ENCODE measurements around the gene ATP9A.
A peak's percentile ranks its signal among the peaks of the same experiment; 100 is the strongest.

ATP9A gene

DNA sequence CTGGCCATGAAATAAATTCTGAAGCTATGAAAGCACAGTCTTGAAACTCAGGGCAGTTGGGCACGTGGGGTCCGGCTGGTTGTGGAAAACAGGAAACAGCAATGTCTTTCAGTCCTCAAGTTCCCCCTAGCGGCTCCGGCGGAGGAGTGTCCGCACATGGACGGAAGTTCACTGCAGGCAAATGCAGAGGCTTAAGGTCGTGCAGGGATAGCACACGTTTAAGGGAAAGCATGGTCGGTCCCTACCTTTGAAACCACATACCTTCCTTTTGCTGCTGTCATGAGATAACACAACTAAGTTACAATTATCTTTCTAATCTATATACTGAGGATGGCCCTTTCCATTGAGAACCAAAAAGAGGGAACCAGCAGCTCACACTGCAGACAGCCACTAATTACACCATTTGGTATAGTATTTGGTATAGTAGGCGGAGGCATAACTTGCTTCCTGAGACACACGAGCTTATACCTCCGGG is 173.1 kb downstream of the ATP9A start:
- FAIRE-seq, result peak; percentile 72

DNA sequence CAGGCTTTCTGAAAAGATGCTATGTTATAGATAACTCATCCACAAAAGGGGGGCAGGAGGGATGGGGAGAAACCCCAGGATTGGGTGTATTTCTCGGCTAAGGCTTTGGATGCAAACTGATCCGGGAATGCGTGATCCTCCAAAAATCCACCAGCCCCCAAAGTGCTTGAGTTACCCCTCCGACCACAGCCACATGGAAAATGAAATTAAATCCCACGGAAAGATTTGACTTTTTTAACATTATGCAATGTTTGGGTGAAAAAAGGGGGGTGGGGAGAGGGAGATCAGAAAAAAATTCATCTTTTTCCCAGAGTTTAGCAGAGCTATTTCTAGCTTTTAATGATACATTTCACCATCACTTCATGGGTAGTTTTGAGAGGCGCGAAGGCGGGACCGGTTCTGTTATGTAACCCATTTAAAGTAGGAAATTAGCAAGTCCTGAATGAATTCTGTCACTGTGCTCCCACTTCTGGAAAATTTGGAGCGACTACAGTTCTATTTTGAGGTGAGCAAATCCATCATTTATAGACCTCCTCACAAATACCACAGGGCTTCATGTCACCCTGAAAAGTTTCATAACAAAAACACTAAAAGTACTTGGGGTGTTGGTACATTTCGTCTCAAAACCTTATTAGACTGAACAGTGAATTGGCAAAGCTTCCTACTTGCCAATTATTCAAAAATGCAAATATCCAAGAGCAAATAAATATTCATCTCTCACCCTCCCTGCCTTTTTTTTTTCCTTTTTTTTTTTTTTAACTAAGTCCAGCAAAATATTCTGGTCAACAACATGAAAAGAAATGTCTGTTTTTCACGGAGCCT is 173.7 kb downstream of the ATP9A start:
- no peak for FAIRE-seq

DNA sequence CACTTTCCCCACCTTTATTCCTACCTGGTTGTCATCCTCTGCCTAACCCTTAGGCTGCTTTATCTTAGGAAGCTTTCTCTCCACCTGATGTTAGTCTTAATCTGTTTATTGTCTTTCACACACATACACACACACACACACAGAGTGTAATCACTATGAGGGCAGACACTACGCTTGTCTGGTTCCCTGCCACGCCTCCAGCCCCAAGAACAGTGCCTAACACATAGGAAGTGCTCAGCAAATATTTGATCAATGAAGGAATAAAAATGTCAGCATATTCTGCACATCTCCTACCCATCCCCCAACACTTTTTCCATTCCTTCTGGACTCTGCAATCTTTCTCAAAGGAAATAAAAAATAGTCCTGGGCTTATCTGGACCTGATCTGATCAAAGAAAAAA is 174.6 kb downstream of the ATP9A start:
- no peak for FAIRE-seq

DNA sequence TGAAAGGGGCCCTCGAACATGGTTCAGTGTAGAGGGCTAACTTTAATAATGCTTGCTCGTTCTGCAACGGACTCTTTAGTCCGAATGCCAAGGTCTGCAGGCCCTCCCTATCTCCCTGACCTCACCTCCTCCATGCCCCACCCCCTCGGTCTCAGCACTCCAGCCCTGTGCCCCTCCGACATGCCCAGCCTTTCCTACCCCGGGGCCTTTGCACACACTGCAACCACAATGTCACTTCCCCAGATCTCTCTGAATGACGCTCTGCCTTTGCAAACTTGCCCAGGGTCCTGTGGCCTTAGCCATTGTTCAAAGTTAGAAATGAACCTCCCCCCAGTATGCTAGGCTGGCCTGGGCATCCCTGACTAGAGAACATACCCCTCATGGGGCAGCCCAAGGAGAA is 175.6 kb downstream of the ATP9A start:
- FAIRE-seq, result no peak

DNA sequence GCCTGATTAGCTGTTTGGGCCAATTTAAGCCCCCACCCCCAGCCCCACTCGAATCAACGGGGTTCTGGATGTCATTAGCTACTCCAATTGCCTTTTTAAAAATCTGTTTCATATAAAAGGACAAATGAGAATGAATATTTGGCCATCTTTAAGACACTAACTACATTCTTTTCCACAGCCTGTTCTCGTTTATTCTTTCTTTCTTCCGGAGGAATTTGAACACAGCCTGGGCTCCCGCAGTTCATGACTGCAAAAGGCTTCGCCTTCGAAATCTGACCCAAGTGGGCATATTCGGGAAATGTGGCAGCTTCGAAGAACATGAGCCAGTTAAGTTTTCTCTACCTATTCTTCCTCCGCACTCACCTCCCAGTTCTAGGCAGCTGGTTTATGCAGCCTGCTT is 176.3 kb downstream of the ATP9A start:
- no peak for FAIRE-seq

DNA sequence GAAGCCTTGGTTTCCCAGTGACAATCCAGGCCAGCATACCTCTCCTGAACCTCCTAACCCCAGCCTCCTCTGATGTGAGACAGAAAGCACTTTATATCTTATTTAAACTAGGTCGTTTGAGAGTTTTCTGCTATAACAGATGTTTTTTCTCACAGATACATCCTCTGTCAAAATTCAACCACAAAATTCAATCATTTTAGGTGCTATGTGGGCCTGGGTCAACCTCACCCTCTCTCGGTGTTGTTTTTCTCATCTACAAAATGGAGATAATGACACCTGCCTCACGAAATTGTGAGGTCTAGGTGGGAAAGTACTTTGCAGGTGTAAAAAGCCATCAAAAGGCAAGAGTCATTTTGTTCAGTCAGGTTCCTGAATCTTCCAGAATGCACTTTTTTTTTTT is 179.4 kb downstream of the ATP9A start:
- FAIRE-seq, result no peak

DNA sequence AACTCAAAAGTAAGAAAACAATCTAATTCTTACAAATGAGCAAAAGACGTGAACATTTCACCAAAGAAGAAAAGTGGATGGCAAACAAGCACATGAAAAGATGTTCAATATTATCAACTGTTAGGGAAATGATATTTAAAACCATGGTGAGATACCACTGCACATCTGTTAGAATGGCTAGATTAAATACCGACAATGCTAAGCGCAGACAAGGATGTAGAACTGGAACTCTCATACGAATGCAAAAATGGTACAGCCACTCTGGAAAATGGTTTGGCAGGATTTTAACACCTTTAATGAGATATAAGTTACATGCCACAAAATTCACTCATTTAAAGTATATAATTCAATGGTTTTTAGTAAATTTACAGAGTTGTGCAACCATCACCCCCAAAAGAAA is 181.0 kb downstream of the ATP9A start:
- no peak for FAIRE-seq

DNA sequence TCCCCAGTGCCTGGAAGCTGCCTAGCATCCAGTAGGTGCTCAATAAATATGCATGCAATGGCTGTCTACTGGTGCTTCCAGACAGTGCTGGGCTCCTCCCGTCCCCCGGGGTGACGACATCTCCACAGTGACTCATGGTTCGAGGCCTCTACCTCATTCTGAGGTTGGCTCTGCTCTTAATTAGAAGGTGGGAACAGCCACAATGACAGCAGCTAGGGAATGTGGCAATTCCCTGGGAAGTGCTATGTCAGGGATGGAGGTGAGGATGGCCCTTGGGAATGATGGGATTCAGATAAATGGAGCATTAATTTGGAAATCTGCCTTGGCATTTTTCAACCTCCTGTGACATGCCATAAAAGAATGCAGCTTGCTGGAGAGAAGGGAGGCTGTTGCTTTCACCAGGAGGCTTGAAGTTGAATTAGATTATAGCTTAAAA is 182.2 kb downstream of the ATP9A start:
- FAIRE-seq, result no peak

DNA sequence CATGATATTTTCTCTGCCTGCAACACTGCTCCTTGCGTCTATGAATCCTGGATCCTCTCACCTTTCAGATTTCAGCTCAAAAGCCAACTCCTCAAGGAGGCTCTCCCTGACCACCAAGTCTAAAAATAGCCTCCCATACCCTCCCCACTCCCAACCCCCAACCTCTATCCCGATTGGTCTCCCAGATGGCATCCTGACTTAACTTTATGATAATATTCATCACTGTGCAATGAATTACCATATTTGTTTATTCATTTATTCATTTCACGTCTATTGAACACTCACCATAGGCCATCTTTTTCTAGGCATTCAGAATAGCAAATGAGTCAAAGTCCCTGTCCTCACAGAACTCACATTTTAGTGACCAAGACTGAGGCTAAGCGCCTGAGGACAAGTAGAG is 183.0 kb downstream of the ATP9A start:
- FAIRE-seq, result no peak

DNA sequence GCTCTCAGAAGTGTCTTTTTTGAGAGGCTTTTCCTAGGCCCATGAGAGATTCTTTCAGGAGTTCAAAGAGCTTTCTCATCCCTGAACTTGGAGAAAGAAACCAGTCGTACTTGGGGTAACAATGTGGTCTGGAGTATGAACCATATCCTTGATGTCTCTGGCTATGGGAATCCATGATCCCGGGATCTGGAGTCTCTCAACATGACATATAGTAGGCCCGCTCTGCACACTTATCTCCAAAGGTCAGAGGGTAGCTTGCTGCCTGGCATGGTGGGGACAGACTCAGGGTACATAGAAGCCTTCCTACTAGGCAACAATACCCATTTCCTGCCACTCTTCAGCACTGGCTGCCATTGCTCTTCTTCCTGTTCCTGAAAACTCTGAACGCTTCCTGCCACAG is 183.5 kb downstream of the ATP9A start:
- no peak for FAIRE-seq

DNA sequence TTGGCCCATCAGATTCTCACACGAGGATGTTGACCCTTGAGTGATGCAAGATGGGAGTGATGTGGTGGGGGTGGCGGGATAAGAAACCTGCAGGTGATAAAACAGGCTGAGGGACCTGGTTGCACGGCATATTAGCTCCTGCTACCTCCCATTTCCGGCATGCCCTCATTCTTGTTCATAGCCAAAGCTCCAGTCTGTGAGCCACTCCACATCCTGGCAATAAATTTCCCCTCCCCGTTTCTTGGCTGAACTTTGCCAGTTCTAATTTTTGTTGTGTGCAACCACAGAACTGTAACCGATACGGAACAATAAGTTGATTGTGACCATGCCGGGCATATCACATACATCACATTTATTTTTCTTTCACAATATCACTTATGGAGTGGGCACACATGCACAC is 184.1 kb downstream of the ATP9A start:
- no peak for FAIRE-seq

DNA sequence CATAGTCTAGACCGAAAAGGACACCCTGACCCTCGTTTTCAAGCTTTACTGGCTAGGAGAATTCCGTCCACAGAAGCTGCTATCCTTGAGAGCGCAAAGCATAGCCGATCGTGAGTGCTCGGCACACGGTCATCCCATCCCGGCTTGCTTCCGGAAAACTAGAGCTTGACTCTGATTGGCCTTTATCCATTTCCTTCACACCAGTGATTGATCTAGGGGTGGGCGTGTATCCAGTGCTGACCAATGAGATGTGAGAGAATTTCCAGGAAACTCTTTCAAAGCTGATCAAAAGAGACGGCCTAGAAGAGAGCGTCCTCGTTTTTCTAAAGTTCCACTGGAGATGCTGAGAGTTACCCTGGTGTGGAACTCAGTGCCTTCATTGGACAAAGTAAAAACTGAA is 184.7 kb downstream of the ATP9A start:
- no peak for FAIRE-seq

DNA sequence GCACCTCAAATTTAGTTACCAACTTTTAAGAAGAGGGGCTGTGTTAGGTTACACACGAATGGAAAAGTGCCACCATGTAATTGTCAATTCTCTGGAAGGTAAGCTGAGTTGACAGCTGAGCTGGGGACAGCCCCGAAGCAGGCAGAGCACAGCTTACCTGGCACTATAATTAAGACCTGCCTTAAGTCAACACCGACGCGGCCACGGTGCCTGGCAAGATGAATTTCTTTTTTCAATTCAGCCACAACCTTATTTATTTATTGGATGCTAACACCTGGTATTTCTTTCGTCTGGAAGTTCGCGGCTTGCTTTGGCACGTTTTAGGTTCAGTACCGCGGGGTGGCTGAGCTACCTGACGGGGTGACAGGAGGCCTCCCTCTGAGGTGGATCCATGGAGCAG is 185.1 kb downstream of the ATP9A start:
- FAIRE-seq, result no peak

DNA sequence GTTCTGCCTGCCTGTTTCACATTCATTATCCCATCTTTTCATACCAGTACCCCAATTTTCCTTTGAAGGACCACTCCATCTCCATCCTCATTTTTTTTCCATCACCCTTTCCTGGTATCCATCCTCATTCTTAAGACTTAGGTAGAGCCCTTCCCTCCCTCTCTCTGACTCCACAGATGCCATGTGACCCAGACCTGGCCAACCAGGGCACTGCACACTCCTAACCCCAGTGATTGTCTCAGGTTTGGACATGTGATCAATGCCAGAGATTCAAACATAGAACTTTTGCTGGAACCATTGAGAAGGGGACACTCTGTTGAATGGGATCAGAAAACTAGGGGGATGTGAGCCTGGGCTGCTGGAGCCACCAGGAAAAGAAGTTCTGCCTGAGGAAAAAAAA is 186.6 kb downstream of the ATP9A start:
- FAIRE-seq, result no peak

DNA sequence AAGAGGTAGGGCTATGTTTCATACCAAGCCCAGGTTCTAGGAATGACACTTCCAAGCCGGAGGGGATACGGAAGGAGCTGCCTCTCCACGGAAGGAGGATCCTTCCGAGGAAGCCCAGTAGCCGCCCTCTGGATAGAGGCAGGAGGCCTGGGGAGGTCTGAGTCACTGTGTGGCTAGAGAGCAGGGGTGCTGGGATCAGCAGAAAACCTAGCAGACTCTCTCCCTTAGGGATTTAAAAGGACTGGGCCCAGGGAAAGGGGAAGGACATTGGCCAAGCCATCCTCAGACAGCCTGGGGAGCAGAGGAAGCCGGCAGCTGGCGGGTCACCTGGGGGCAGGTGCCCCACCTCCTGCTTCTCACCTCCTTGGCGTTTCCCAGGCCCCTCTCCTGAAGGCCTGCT is 189.1 kb downstream of the ATP9A start:
- no peak for FAIRE-seq

DNA sequence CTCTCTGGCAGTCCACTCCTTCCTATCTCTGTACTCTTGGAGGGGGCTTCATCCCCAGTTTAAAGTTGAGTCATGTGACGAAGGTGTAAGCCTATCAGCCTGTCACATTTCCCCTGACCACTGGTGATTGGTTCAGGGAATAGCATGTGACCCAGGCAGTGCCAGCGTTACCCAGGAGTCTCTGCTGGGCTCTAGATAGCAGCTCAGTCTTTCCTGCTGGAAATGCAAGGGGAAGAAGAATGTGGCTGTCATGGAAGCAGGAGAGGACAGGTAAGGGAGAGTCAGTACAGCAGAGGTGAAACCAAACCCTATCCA is 190.1 kb downstream of the ATP9A start:
- no peak for FAIRE-seq

DNA sequence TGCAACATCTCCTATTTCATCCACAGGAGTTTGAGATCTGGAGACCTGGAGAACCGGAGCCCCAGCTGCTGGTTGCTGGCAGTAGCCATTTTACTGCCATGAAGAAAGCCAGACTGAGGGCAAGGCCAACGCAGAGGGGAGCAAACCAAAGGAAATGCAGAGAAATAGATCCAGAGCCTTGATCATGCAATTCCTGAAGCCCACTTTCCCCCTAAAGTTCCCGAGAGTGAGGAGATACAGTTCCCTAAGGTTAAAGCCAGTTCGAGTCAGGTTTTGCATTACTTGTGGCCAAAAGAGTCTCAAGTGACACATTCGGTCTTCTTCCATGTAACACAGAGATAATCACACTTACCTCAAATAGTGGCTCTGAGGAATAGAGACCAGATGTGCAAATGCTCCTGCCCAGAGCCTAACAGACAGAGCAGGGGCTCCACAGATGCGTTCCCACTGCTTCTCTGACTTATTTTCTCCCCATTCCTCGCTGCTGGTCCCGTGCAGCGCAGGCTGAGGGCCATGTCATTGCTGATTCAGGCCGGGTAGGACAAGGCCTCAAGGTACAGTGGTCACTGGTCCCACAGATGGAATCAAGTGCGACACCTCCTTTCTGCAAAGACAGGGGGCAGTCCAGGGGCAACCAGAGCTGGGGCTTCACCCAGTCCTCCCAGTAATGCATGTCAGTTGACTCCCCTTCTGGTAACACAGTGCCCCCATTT is 190.6 kb downstream of the ATP9A start:
- FAIRE-seq, result no peak

DNA sequence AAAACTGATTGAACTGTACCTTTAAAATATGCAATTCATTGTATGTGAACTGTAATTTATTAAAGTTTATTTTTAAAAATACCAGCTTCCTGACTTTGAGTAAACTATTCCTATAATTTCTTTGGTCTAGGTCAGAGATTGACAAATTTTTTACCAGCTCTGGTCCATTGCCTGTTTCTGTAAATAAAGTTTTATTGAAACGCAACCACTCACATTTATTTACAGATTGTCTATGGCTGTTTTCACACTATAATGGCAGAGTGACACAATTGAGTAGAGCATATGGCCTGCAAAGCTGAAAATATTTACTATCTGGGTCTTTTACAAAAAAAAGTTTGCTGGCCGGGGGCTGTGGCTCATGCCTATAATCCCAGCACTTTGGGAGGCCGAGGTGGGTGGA is 192.7 kb downstream of the ATP9A start:
- FAIRE-seq, result no peak

DNA sequence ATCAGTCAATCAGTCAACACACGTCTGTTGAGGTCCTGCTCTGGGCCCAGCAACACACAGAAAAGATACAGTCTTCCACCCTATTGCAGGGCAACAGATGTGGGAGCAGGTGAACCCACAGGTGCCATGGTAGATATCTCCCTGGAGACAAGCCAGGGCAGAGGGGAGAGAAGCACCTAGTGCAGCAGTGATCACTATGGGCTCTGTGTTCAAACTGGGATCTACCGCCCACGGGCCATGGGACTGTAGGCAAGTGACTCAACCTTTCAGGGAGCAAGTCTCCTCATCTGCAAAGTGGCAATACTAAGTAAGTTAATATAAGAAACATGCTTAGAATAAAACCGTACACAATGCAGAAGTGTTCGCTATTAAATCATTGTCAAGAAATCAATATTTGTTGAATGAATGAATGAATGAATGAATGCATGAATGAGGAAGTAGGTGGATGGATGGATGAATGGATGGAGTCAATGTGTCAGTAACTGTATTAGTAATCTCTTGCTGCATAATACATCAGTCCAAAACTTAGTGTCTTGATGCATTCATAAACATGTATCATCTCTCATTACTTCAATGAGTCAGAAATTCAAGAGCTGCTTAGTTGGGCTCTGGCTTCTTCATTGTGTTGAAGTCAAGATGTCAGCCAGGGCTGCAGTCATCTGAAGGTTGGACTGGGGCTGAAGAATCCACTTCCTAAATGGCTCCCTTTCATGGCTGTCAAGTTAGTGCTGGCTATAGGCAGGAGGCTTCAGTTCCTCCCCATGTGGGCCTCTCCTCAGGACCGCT is 193.7 kb downstream of the ATP9A start:
- FAIRE-seq, result no peak

DNA sequence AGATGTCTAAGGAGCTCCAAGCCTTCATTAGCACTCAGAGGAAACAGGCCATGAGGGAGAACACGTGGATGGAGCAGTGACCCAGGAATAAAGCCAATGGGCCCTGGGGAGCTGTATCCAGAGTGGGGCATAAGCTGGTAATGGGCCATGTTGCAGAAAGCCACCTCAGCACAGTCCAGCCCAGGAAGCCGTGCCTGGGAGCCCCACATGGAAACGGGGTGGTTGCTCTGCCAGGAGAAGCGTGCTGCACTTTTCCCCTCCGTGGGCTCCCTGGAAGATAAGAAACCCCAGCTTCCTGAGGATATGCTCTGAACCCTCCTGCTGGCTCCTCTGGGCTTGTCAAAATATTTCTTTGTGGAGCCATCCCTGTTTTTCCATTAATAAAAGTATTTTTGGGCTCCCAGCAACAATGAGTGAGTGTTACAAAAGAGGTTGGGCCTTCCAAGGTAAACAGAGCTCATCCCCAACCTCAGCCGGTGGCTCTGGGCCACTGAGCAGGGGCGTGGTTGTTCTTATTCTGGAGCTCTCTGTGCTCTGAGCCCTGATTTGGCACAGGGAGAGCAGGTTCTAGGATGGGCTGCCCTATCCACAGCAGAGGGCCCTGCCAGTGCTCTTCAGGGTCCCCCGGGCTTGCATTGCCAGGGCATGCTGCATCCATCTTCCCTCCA is 194.5 kb downstream of the ATP9A start:
- no peak for FAIRE-seq

DNA sequence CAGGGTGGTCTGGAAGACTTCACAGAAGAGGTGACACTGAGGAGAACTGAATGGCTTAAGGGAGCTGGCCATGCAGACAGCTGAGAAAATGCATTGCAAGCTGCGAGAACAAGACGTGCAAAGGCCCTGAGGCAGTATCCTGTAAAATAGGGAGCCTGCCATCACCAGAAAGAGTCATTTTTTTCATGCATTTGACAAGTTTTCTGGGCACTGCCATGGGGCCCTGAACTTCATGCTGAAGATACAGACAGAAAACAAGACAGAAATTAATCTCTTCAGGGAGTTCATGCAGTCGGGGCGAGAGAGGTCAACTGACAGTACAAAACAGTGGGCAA is 196.8 kb downstream of the ATP9A start:
- no peak for FAIRE-seq

DNA sequence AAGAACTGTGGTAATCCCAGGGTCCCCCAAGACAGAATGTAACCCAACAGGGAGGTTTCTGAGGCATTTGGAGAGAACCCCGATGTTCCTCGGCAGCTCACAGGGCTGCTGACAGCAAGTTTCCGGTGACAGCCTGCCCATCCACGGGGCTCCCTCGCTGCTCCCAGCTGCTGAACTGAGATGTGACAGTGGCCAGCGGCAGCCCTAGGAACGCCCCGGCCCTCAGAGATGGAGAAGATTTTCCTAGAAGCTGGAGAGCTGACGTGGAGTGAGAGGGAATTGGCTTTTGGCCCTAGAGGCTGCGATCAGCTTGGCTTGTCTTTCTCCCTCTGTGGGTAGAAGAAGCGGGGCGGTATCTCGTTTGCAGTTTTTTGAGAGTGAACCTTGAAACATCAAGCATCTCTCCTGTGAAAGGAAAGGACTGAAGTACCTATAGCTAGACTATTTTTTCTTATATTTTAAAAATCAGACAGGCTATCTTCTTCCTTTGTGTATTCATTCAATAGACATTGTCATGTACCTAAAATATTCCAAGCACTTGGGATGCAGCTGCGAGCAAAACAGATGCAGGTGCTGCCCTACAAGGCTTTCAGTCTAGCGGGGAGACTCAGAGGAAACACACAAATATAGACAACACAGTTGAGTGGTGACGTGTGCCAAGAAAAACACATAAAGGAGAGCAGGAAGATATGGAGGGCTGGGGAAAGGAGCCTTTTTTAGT is 197.3 kb downstream of the ATP9A start:
- FAIRE-seq, result no peak
